KBM-7 (cell line): ENCODE results near the gene MAPK14.
"Not testable (repeated sequence)": the region's sequence is repeated elsewhere in the genome, so short reads cannot be mapped to it uniquely, and the experiment has no call there.

Experiments
- DNase-seq: peaks from one replicate; pipeline ENCODE4 v3.0.0-alpha.2; 2015
- in situ Hi-C: fragments of 300-500 bp; cut with MboI; formaldehyde crosslinking; loops from 2 replicates; pipeline ENCODE4 v1.14.3; 2020; ENCODE audit warnings: low sequenced_read_pairs, low pct_unique_long_range_greater_than_20kb, mixed read lengths

The MAPK14 gene

DNA sequence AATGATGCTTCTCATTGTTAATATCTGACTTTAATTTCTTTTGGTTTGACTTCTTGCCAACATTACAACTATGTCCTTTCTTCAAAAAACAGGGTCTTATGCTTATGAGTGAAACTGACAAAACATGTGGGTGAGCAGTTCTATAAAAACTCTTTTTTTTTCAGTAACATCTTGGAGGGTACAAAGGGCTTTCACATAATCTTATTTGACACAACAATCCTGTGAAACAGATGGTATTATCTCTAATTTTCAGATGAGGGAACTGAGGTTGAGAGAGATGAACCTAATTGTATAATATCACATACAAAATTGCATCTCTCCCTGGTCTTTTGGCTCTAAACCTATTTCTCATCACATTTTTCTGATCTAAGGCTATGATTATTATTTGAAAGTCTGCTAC, 38.3 kb downstream of the MAPK14 start:
- DNase-seq, result no peak
- in situ Hi-C loops, result no loop called here

GRCh38 chr6:36066817-36067216, 39.2 kb downstream of the MAPK14 start:
- in situ Hi-C loops, result no loop called here

GRCh38 chr6:36067374-36068011, 39.9 kb downstream of the MAPK14 start:
- no peak for DNase-seq
- in situ Hi-C loops, result no loop called here

More at GRCh38 chr6:36066817-36067216, 39.2 kb downstream of the MAPK14 start:
- no peak for DNase-seq

DNA sequence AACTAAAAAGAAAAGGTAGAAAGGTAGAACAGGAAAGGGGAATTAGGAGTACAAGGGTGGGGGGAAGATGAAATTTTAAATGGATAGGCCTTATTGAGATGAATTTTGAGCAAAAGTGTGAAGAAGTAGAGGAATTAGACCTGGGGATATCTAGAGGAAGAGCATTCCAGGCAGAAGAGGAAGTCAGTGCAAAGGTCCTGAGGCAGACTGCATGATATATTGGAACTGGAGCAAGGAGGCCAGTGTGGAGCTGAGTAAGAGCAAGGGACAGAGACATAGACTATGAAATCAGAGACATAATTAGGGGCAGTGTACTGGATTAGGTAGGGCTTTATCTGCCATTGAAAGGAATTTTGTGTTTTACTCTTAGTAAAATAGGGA, 40.4 kb downstream of the MAPK14 start:
- in situ Hi-C loops, result no loop called here
- DNase-seq, result no peak

GRCh38 chr6:36068586-36068985, 41.0 kb downstream of the MAPK14 start:
- in situ Hi-C loops, result no loop called here
- no peak for DNase-seq

GRCh38 chr6:36069573-36069972, 42.0 kb downstream of the MAPK14 start:
- in situ Hi-C loops, result no loop called here
- no peak for DNase-seq

DNA sequence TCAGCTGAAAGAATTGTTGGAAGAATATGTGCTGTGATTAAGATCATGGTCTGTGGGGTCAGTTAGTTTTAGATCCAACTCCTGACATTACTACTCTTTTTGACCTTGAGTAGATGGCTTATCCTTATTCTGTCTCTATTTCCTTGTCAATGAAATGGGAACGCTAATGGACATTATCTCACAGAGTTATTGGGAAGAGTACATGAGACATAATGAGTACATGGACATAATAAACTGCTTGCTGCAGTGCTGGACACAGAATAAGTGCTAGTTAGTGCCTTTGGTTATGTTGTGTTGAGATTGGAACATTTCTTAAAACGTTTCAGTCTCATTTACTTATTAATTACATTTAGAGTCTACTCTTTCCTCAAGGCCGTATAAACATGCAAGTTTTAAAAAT, 42.6 kb downstream of the MAPK14 start:
- in situ Hi-C loops, result no loop called here
- DNase-seq, result no peak

GRCh38 chr6:36071281-36071680, 43.7 kb downstream of the MAPK14 start:
- in situ Hi-C loops, result no loop called here
- DNase-seq, result no peak

- no peak for DNase-seq
- in situ Hi-C loops, result no loop called here
Observed at GRCh38 chr6:36071714-36072113, 44.1 kb downstream of the MAPK14 start.

DNA sequence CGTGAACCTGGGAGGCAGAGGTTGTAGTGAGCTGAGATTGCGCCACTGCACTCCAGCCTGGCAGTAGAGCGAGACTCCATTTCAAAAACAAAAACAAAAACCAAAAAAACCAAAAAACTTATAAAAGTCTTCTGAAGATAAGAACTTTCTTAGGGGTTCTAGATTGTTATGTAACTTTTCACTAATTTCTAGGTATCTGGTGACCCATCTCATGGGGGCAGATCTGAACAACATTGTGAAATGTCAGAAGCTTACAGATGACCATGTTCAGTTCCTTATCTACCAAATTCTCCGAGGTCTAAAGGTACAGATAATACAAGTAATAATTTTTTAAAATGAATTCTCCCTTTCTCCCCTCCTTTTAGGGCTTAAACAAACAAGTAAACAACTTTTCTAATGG, 45.1 kb downstream of the MAPK14 start:
- in situ Hi-C loops, result no loop called here
- no peak for DNase-seq

DNA sequence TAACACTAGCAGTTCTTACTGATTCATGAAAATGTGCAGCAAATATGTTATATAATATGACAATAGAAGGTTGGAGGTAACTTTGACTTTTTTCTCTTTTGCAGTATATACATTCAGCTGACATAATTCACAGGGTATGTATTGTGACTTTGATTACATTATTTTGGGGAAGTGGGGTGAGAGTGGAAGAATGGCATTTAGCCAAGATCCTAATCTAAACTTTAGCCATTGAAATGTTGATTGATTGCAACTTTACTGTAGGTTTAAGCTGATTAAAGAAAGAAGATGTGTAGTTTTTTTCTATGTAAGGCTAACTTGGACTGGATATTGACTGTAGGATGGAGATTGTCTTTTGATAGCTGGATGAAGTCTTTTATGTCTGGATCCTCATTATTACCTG, 46.0 kb downstream of the MAPK14 start:
- DNase-seq, result peak; percentile 65
- in situ Hi-C loops, result no loop called here

- in situ Hi-C loops, result no loop called here
- DNase-seq, result no peak
Observed at GRCh38 chr6:36075656-36076055, 48.0 kb downstream of the MAPK14 start.

DNA sequence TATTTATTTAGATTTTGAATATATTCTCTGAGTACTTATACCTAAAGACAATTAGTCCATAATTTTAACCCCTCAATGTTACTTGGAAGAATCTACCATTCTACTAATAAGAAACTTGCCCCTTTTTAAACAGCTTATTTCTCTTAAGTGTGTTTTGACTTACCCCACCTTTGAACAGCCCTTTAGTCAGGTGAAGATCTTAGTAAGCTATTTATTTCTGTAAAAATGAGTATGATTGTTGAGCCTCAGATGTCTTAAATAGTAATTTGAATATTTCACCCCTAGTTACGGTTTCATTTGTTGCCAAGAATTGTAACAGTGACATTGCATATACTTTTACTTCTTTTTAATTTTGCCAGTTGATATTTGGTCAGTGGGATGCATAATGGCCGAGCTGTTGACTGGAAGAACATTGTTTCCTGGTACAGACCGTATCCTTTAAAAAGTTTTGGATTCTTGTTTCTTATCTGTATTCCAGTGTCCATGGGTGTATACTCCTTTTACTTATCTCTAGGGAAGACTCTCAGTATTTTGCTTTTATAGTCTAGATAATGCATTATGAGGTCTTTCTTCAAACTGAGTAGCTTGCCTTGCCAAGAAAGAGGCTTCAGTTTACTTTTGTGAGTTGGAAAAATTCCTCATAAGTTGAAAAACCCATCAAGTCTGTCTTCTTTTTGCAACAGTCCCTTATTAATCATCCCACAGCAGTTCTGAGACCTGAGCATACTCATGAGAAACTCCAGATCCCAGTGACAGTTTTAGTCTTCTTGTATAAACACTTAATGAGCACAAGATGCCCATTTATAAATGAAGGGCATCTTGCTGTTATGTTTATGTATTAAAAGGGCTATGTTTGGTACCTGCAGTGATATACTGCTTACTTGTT, 48.8 kb downstream of the MAPK14 start:
- no peak for DNase-seq
- in situ Hi-C loops, result no loop called here

DNA sequence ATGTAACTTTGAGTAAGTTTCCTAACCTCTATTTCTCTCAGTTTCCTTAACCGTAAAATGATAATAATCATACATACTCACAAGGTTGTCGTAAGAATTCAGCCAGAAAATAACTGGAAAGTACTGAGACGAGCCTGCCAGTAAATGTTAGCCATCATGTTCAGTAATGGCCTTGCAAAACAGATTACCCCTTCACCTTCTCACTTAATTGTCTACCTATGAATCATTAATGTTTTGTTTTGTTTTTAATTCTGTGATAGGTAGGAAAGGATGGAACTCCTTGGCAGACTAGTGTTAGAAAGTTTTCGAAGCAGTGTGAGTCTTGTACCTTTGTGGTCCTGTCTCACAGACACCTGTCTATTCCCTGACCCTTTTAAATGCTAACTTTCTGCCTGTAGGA, 50.6 kb downstream of the MAPK14 start:
- in situ Hi-C loops, result no loop called here
- DNase-seq, result no peak

DNA sequence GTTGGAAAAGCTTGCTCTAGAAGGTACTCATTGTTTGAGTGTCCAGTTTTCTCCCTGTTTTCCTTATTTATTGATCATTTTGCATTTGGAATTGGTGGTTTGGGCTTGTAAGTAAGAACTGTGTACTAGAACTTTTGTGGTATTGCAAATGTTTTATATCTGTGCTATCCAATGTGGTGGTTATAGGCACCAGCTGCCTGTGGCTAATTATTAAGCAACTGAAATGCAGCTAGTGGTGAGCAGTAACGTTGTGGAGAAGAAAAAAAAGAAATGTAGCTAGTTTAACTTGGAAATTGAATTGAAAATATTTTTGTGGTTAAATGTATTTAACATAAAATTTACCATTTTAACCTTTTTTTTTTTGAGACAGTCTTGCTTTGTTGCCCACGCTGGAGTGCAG, 52.0 kb downstream of the MAPK14 start:
- in situ Hi-C loops, result no loop called here
- no peak for DNase-seq

GRCh38 chr6:36082318-36082717, 54.7 kb downstream of the MAPK14 start:
- in situ Hi-C loops, result no loop called here
- DNase-seq, result no peak

DNA sequence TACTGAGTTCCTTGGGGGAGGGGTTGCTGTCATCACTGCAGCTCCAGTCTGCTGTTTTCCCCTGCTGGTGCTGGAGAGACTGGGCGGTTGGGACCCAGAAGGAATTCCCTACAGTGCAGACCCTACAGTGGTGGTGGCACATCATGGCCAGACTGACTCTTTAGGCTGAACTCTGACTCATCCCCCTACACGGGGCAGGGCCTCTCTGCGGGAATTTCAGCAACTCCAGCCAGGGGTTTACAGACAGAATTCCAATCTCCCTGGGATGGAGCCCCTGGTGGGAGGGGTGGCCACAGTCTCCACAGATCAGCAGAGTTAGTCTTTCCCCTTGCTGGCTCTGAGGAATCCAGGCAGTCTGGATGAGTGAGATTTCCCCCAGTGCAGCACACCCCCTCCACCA, 55.8 kb downstream of the MAPK14 start:
- DNase-seq, result no peak
- in situ Hi-C loops, result no loop called here

DNA sequence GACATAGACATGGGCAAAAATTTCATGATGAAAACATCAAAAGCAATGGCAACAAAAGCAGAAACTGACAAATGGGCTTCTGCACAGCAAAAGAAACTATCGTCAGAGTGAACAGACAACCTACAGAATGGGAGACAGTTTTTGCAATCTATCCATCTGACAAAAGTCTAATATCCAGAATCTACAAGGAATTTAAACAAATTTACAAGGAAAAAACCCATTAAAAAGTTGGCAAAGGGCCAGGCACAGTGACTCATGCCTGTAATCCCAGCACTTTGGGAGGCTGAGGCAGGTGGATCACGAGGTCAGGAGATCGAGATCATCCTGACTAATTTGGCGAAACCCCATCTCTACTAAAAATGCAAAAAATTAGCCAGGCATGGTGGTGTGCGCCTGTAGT, 60.6 kb downstream of the MAPK14 start:
- in situ Hi-C loops, result not testable (repeated sequence)

GRCh38 chr6:36089048-36089447, 61.4 kb downstream of the MAPK14 start:
- no peak for DNase-seq
- in situ Hi-C loops, result no loop called here

More for the DNA sequence above, 60.6 kb downstream of the MAPK14 start:
- not testable (repeated sequence) for DNase-seq

GRCh38 chr6:36094238-36094637, 66.6 kb downstream of the MAPK14 start:
- in situ Hi-C loops, result no loop called here
- no peak for DNase-seq
